Keratinocyte (primary cell): ENCODE data around the gene MAGI1. TPM values are rescaled to one million over a fixed set of nuclear protein-coding genes. Genes with fewer than 3 reads are reported as not detected.

Experiments
- DNase-seq: peaks from one replicate; pipeline ENCODE4 v3.0.0-alpha.2; 2011; ENCODE audit warnings: low read depth, missing footprints, low spot score
- FAIRE-seq: peaks from 2 replicates; lab custom pipeline; 2011; peaks lifted over from hg19 to GRCh38; lab: Jason Lieb, UNC
- H2AFZ ChIP-seq: 2 replicates; pipeline ENCODE4 v1.6.0; 2012; ENCODE audit warnings: low read length, control low read depth, inconsistent platforms; ENCODE audit not compliant: control insufficient read depth
- H3K27ac ChIP-seq: 2 replicates; pipeline ENCODE4 v1.5.1; 2011; ENCODE audit warnings: low read length; ENCODE audit not compliant: control insufficient read depth, insufficient read depth
- H3K27me3 ChIP-seq: 3 replicates; pipeline ENCODE4 v1.6.0; 2011; ENCODE audit warnings: low read length; ENCODE audit not compliant: control insufficient read depth, insufficient read depth; ENCODE audit errors: extremely low read depth
- H3K36me3 ChIP-seq, 2 experiments: 2 replicates in 1 of 2; 3 replicates in 1 of 2; pipeline ENCODE4 v1.5.1; 2011; ENCODE audit warnings: low read length in 2 of 2, mild to moderate bottlenecking in 1 of 2; ENCODE audit not compliant: control insufficient read depth in 2 of 2, insufficient read depth in 2 of 2; ENCODE audit errors: extremely low read depth in 1 of 2
- H3K4me1 ChIP-seq: 3 replicates; pipeline ENCODE4 v1.5.1; 2011; ENCODE audit warnings: low read length; ENCODE audit not compliant: control insufficient read depth, insufficient read depth; ENCODE audit errors: extremely low read depth
- H3K4me2 ChIP-seq: 3 replicates; pipeline ENCODE4 v1.6.0; 2011; ENCODE audit warnings: low read depth, low read length; ENCODE audit not compliant: control insufficient read depth, insufficient read depth; ENCODE audit errors: extremely low read depth
- H3K4me3 ChIP-seq, 3 experiments: fragments of 200-600 bp in 1 of 3; sonication (generic) in 1 of 3; 2 replicates in 2 of 3; 3 replicates in 1 of 3; pipeline ENCODE4 v1.5.1; 2011 to 2016; ENCODE audit warnings: low read length in 3 of 3, mild to moderate bottlenecking in 3 of 3, control low read depth in 2 of 3, inconsistent platforms in 1 of 3, low read depth in 1 of 3, mixed read lengths in 1 of 3, mixed run types in 1 of 3, moderate library complexity in 1 of 3; ENCODE audit not compliant: control insufficient read depth in 2 of 3, insufficient read depth in 2 of 3; ENCODE audit errors: extremely low read depth in 1 of 3
- H3K79me2 ChIP-seq: 2 replicates; pipeline ENCODE4 v1.6.0; 2012; ENCODE audit warnings: low read length; ENCODE audit not compliant: control insufficient read depth, insufficient read depth
- H3K9ac ChIP-seq: 3 replicates; pipeline ENCODE4 v1.6.0; 2011; ENCODE audit warnings: low read length; ENCODE audit not compliant: control insufficient read depth, insufficient read depth; ENCODE audit errors: extremely low read depth
- H3K9me1 ChIP-seq: 3 replicates; pipeline ENCODE4 v1.6.0; 2011; ENCODE audit warnings: low read length; ENCODE audit not compliant: control insufficient read depth, insufficient read depth; ENCODE audit errors: extremely low read depth
- H3K9me3 ChIP-seq: 2 replicates; pipeline ENCODE4 v1.5.1; 2012; ENCODE audit warnings: low read depth, low read length; ENCODE audit not compliant: control insufficient read depth
- H4K20me1 ChIP-seq: 3 replicates; pipeline ENCODE4 v1.6.0; 2011; ENCODE audit warnings: low read length; ENCODE audit not compliant: control insufficient read depth, insufficient read depth; ENCODE audit errors: extremely low read depth
- CTCF ChIP-seq, 3 experiments: IDR thresholded peaks in 1 of 3; conservative IDR thresholded peaks in 1 of 3; optimal IDR thresholded peaks in 1 of 3; 2 replicates in 2 of 3; 3 replicates in 1 of 3; pipeline versions ENCODE3 to v1.5.1; 2011; ENCODE audit warnings: low read length in 3 of 3, mild to moderate bottlenecking in 3 of 3, moderate library complexity in 2 of 3, control low read depth in 1 of 3, inconsistent platforms in 1 of 3; ENCODE audit not compliant: insufficient read depth in 2 of 3; ENCODE audit errors: extremely low read depth in 1 of 3
- EZH2 ChIP-seq: IDR thresholded peaks from one replicate; pipeline ENCODE4 v1.6.1; 2012; ENCODE audit warnings: inconsistent platforms, mild to moderate bottlenecking, low read length, moderate library complexity
- dilution Hi-C: fragments of 300-500 bp; cut with MboI; formaldehyde crosslinking; loops from one replicate; pipeline ENCODE4 v1.7.0; 2020; ENCODE audit warnings: low sequenced_read_pairs; ENCODE audit not compliant: extremely low pct_ligation_motif_present
- polyA plus RNA-seq, 5 experiments: library from polyadenylated mRNA; depleted of rRNA in 3 of 5; stranded (reverse) in 3 of 5; stranded (forward) in 1 of 5; unstranded in 1 of 5; fragments of >200 nt; gene quantifications; 1 replicate in 1 of 5; 2 replicates in 3 of 5; 3 replicates in 1 of 5; pipeline versions ENCODE4 v1.2.1 to v1.2.3, GENCODE V29; 2011 to 2012; ENCODE audit warnings: missing spikeins in 2 of 5, low read depth in 1 of 5, low replicate concordance in 1 of 5

The MAGI1 gene
- polyA plus RNA-seq, 1 donor (not counting 4 experiments of a cell fraction or from before 2014, with no cell fraction given) = 10.9 TPM

GRCh38 chr3:65706301-65706700 is 332.4 kb downstream of the MAGI1 start:
- no peaks in the 10 kb centered on the region for H3K27me3 ChIP-seq
- H3K9ac ChIP-seq = no peak overlapping the region
- H3K36me3 ChIP-seq = no peaks in the 10 kb centered on the region
- H3K79me2 ChIP-seq = no peaks in the 10 kb centered on the region
- TF ChIP-seq CTCF (optimal IDR thresholded peaks at IDR 0.05 in 1 of 3, IDR thresholded peaks at IDR 0.05 in 1 of 3, conservative IDR thresholded peaks at IDR 0.05 in 1 of 3; ENCODE audit: extremely low read depth in 1 of 3, insufficient read depth in 2 of 3, low read length in 3 of 3) (no peak), EZH2 (no peak)
- H4K20me1 ChIP-seq = no peaks in the 10 kb centered on the region
- dilution Hi-C loops = no loop called here
- no peaks in the 10 kb centered on the region for H3K9me1 ChIP-seq
- H2AFZ ChIP-seq = no peak overlapping the region
- no peaks in the 10 kb centered on the region for H3K4me1 ChIP-seq
- no peaks in the 10 kb centered on the region for H3K9me3 ChIP-seq
- H3K27ac ChIP-seq = no peak overlapping the region
- no peak overlapping the region for H3K4me2 ChIP-seq
- FAIRE-seq (no peak), DNase-seq (no peak)
- H3K4me3 ChIP-seq = no peak overlapping the region

GRCh38 chr3:65703820-65704219 is 334.9 kb downstream of the MAGI1 start:
- TF ChIP-seq CTCF (optimal IDR thresholded peaks at IDR 0.05 in 1 of 3, IDR thresholded peaks at IDR 0.05 in 1 of 3, conservative IDR thresholded peaks at IDR 0.05 in 1 of 3; ENCODE audit: extremely low read depth in 1 of 3, insufficient read depth in 2 of 3, low read length in 3 of 3) (no peak), EZH2 (no peak)
- dilution Hi-C loops = no loop called here

More at GRCh38 chr3:65703820-65704219, 334.9 kb downstream of the MAGI1 start:
- no peak overlapping the region for H3K9ac ChIP-seq
- H3K27ac ChIP-seq = no peak overlapping the region
- H3K36me3 ChIP-seq = no peaks in the 10 kb centered on the region
- no peaks in the 10 kb centered on the region for H3K9me3 ChIP-seq
- FAIRE-seq = peak; percentile 39
- H3K4me1 ChIP-seq = no peaks in the 10 kb centered on the region
- no peak overlapping the region for H3K4me3 ChIP-seq
- no peak for DNase-seq
- H3K4me2 ChIP-seq = no peak overlapping the region
- no peaks in the 10 kb centered on the region for H3K79me2 ChIP-seq
- no peaks in the 10 kb centered on the region for H4K20me1 ChIP-seq
- H3K9me1 ChIP-seq = no peaks in the 10 kb centered on the region
- H2AFZ ChIP-seq = no peak overlapping the region
- no peaks in the 10 kb centered on the region for H3K27me3 ChIP-seq
